Small intestine (tissue), 7 donors: ENCODE data around the gene PFKP. TPM values are rescaled to one million over a fixed set of nuclear protein-coding genes. Genes with fewer than 3 reads are reported as not detected.

Source experiments
- DNase-seq, 2 donors: peaks; one replicate each; pipeline versions ENCODE4 v3.0.0 to v3.0.0-alpha.2; 2013
- FAIRE-seq: peaks from 2 replicates; lab custom pipeline; 2012; peaks lifted over from hg19 to GRCh38; lab: Jason Lieb, UNC
- H3K27ac ChIP-seq, 3 donors: one replicate each; pipeline ENCODE4 v1.5.1; 2013; ENCODE audit warnings: low read length in 2 of 3, mild to moderate bottlenecking in 2 of 3, control low read depth in 1 of 3, inconsistent platforms in 1 of 3, low read depth in 1 of 3, moderate library complexity in 1 of 3
- H3K27me3 ChIP-seq, 3 donors: one replicate each; pipeline ENCODE4 v1.6.1; 2013; ENCODE audit warnings: low read length in 3 of 3, inconsistent platforms in 1 of 3; ENCODE audit not compliant: control insufficient read depth in 3 of 3, insufficient read depth in 3 of 3
- H3K36me3 ChIP-seq, 3 donors: one replicate each; pipeline ENCODE4 v1.6.1; 2013; ENCODE audit warnings: low read length in 3 of 3, inconsistent platforms in 1 of 3, low read depth in 1 of 3, mild to moderate bottlenecking in 1 of 3, moderate library complexity in 1 of 3; ENCODE audit not compliant: control insufficient read depth in 3 of 3, insufficient read depth in 2 of 3
- H3K4me1 ChIP-seq, 3 donors: one replicate each; pipeline ENCODE4 v1.6.1; 2013; ENCODE audit warnings: low read length in 2 of 3, inconsistent platforms in 1 of 3, low read depth in 1 of 3, mild to moderate bottlenecking in 1 of 3, moderate library complexity in 1 of 3; ENCODE audit not compliant: control insufficient read depth in 3 of 3, insufficient read depth in 2 of 3
- H3K4me3 ChIP-seq, 3 donors: one replicate each; pipeline ENCODE4 v1.5.1; 2013; ENCODE audit warnings: low read length in 3 of 3, control low read depth in 1 of 3, inconsistent platforms in 1 of 3, low read depth in 1 of 3, mild to moderate bottlenecking in 1 of 3, moderate library complexity in 1 of 3
- H3K9me3 ChIP-seq, 2 donors: one replicate each; pipeline ENCODE4 v1.6.1; 2013; ENCODE audit warnings: low read depth in 1 of 2, low read length in 1 of 2; ENCODE audit not compliant: control insufficient read depth in 2 of 2, insufficient read depth in 1 of 2
- WGBS, 3 donors: extraction: QIAGEN DNeasy Blood & Tissue Kit; methylation state at CpG; one replicate each; pipeline ENCODE4 v1.1.7; 2013; 5-methylcytosine and 5-hydroxymethylcytosine counted together
- polyA plus RNA-seq, 4 donors: library from polyadenylated mRNA; stranded (reverse) in 3 of 4; unstranded in 1 of 4; fragments of 200-250 nt in 3 of 4; fragments of 120-200 nt in 1 of 4; gene quantifications; one replicate each; pipeline versions ENCODE4 v1.2.1 to v1.2.3, GENCODE V29; 2013
- donor health status: healthy with polysubstance abuse.
- donor health status: control.
- donor health status: control.
- donor health status: Bipolar disorder and iron deficiency.
- donor health status: healthy.

PFKP gene
- polyA plus RNA-seq, 4 donors = 10.7 to 154 (median 73.9) TPM

DNA sequence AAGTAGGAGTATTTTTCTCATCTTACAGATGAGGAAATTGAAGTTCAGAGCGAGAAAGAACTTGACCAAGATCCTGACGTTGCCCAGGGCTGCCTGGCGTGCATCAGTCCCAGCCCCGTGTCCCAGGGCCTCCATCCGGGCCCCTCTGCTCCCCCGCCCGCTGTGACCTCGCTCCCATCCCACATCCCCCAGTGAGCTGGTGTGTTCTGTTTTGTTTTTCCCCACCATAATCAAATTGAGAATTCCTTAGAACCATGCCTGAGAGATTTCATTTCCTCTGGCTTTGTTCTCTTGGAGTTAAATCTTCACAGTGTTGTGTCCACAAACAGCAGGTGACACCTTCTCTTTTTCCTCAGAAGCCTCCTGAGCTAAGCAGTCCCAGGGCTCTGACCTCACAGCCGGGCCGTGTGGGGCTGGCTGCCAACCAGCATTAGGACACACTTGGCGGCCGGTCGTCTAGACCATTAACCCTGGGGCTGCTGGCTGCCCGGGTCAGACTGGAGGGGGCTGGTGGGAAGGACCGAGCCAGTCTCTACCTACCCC, 44.3 kb downstream of the PFKP start:
- Histone ChIP-seq H3K27me3 (no peaks in the 10 kb centered on the region), H3K4me3 (no peak overlapping the region), H3K36me3 (peaks cover 14 to 63% (median 22%) of the 10 kb centered on the region in 3 donors), H3K9me3 (no peaks in the 10 kb centered on the region), H3K4me1 (no peaks in the 10 kb centered on the region), H3K27ac (no peak overlapping the region)
- WGBS, 3 donors = 65 to 75% (median 71%) methylated on average over 15 of the region's 15 CpGs
- no peak for DNase-seq
- no peak for FAIRE-seq

- WGBS, 3 donors = 94 to 96% (median 94%) methylated on average over 19 of the region's 19 CpGs
- peaks cover 20 to 68% (median 28%) of the 10 kb centered on the region in 3 donors for H3K36me3 ChIP-seq
- H3K4me1 ChIP-seq = no peaks in the 10 kb centered on the region
Observed at GRCh38 chr10:3113343-3113720, 46.0 kb downstream of the PFKP start.

GRCh38 chr10:3115685-3116084, 48.3 kb downstream of the PFKP start:
- DNase-seq (no peak), FAIRE-seq (no peak)
- H3K27me3 ChIP-seq = no peaks in the 10 kb centered on the region
- no peak overlapping the region for H3K27ac ChIP-seq
- 92 to 96% (median 92%) methylated on average over 8 of the region's 8 CpGs for WGBS, 3 donors
- peaks cover 14 to 63% (median 27%) of the 10 kb centered on the region in 3 donors for H3K36me3 ChIP-seq
- no peaks in the 10 kb centered on the region for H3K4me1 ChIP-seq
- no peaks in the 10 kb centered on the region for H3K9me3 ChIP-seq
- no peak overlapping the region for H3K4me3 ChIP-seq

More at GRCh38 chr10:3113343-3113720, 46.0 kb downstream of the PFKP start:
- Histone ChIP-seq H3K27me3 (no peaks in the 10 kb centered on the region), H3K27ac (no peak overlapping the region), H3K4me3 (no peak overlapping the region), H3K9me3 (no peaks in the 10 kb centered on the region)
- FAIRE-seq (no peak), DNase-seq (no peak)

DNA sequence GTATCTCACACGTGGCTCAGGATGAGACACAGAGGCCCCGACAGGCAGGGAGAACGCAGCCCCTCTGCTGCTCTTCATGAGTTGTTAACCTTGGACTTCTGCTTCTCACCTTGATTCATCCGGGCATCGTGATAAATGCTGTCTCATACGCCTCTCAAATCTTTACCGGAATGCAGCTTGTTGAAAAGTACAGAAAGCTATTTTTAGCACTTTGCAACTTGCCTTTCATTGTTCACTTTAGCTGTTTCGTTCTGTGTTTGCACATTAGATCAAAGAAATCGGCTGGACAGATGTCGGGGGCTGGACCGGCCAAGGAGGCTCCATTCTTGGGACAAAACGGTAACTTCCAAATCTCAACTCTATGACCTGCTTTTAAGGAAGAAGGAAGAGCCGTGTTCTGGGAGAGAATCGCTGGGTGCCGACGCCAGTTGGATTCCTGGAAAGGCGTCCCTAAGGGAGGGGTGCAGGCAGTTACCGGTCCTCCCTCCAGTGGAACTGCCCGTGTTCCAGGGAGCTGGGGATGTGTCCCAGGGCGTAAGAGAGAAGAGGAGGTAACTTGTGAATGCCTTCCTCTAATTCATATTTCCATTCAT, 49.3 kb downstream of the PFKP start:
- DNase-seq (no peak), FAIRE-seq (no peak)
- peaks cover 14 to 58% (median 27%) of the 10 kb centered on the region in 3 donors for H3K36me3 ChIP-seq
- H3K4me3 ChIP-seq = no peak overlapping the region
- H3K27me3 ChIP-seq = no peaks in the 10 kb centered on the region
- no peaks in the 10 kb centered on the region for H3K4me1 ChIP-seq
- no peak overlapping the region for H3K27ac ChIP-seq
- no peaks in the 10 kb centered on the region for H3K9me3 ChIP-seq
- WGBS, 3 donors = 81 to 87% (median 85%) methylated on average over 20 of the region's 20 CpGs

- no peak for DNase-seq
- 95 to 99% (median 96%) methylated on average over 12 of the region's 12 CpGs for WGBS, 3 donors
- Histone ChIP-seq H3K27me3 (no peaks in the 10 kb centered on the region), H3K27ac (no peak overlapping the region), H3K9me3 (no peaks in the 10 kb centered on the region), H3K4me1 (no peaks in the 10 kb centered on the region), H3K36me3 (peaks cover 15 to 57% (median 32%) of the 10 kb centered on the region in 3 donors), H3K4me3 (no peak overlapping the region)
- no peak for FAIRE-seq
Observed at GRCh38 chr10:3117486-3117885, 50.1 kb downstream of the PFKP start.

GRCh38 chr10:3118641-3119091, 51.3 kb downstream of the PFKP start:
- peaks cover 11 to 58% (median 34%) of the 10 kb centered on the region in 3 donors for H3K36me3 ChIP-seq
- DNase-seq = peak in 1 of 2 donors; percentile 50
- FAIRE-seq = no peak
- H3K9me3 ChIP-seq = no peaks in the 10 kb centered on the region
- no peak overlapping the region for H3K27ac ChIP-seq
- no peaks in the 10 kb centered on the region for H3K27me3 ChIP-seq
- H3K4me3 ChIP-seq = no peak overlapping the region
- no peaks in the 10 kb centered on the region for H3K4me1 ChIP-seq
- 52 to 81% (median 70%) methylated on average over 32 of the region's 32 CpGs for WGBS, 3 donors

DNA sequence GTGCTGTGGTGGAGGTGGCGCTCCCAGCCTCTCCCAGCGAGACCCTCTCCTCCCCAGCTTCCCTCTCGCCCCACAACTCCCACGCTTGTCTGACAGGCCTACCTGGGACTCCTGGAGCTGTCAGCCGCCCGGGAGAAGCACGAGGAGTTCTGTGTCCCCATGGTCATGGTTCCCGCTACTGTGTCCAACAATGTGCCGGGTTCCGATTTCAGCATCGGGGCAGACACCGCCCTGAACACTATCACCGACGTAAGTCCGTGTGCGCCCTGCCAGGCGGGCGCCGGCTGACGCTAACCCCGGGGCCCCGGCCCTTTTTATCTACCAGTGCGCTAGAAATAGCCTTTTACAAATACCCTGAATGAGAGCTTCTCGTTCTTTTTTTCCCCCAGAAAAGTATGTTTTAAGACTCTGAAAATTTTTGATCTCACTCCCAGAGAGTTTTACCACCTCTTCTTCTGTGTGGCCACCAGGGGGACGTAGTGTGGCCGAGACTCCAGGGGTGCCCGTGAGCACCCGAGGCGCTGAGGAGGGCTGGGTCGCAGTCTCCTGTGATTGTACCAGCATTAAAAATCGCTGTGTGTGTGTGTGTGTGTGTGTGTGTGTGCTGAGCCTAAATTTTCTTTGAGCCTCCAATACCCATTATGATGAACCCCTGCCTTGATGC, 52.6 kb downstream of the PFKP start:
- H3K36me3 ChIP-seq = peaks cover 11 to 58% (median 30%) of the 10 kb centered on the region in 3 donors
- DNase-seq = no peak
- no peak for FAIRE-seq
- H3K27me3 ChIP-seq = no peaks in the 10 kb centered on the region
- no peak overlapping the region for H3K27ac ChIP-seq
- 89 to 96% (median 90%) methylated on average over 31 of the region's 31 CpGs for WGBS, 3 donors
- no peaks in the 10 kb centered on the region for H3K9me3 ChIP-seq
- no peak overlapping the region for H3K4me3 ChIP-seq
- no peaks in the 10 kb centered on the region for H3K4me1 ChIP-seq

DNA sequence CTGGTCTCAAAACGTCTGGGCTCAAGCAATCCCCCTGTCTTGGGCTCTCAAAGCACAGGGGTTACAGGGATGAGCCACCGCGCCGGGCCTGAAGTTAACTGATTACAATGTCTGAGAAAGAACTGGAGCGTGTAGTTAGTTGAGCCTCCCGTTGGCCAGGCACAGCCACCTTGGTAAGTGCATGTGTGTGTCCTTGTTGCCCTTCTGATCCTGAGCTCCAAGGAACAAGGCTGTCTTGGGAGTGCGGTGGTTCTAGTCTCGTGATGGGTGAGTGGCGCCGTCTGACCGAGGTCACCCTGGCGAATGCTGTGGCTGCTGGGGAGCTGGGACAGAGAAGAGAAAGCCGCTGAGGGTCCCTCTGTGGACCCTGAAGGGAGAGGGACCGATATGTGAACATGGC, 54.7 kb downstream of the PFKP start:
- H3K9me3 ChIP-seq = peaks cover 0 to 1% of the 10 kb centered on the region in 2 donors
- DNase-seq = no peak
- peaks cover 9 to 53% (median 22%) of the 10 kb centered on the region in 3 donors for H3K36me3 ChIP-seq
- no peak overlapping the region for H3K27ac ChIP-seq
- no peak for FAIRE-seq
- no peaks in the 10 kb centered on the region for H3K27me3 ChIP-seq
- peaks cover 0 to under 1% (median 0%) of the 10 kb centered on the region in 3 donors for H3K4me1 ChIP-seq
- no peak overlapping the region for H3K4me3 ChIP-seq
- WGBS, 3 donors = 89 to 93% (median 91%) methylated on average over 14 of the region's 14 CpGs
